ENCODE measurements around the gene NELFCD. TPM values are rescaled to one million over a fixed set of nuclear protein-coding genes. Genes with fewer than 3 reads are reported as not detected.

Gene NELFCD
- total and polyA plus RNA-seq, 9 of the 15 experiments (the other 6 are each of a cell fraction or from before 2014, with no cell fraction given): 11.7 to 163 (median 96.5) TPM

GRCh38 chr20:58980711-58981627, at the start of gene NELFCD (continued):
- TF ChIP-seq ZNF280B (CRISPR knock-in tag; IDR thresholded peaks at IDR 0.05): no peak
- TF ChIP-seq CHD2 (IDR thresholded peaks at IDR 0.05; ENCODE audit: low read depth, low read length): no peak; the same call in 1 of the 2 replicates
- peak; percentile 93 for TF ChIP-seq ZBTB7A (IDR thresholded peaks at IDR 0.05; ENCODE audit: borderline replicate concordance, control insufficient read depth, low read depth, low read length)
- peak; percentile 63 for TF ChIP-seq POLR2H (tag; IDR thresholded peaks at IDR 0.05; ENCODE audit: low read depth)
- TF ChIP-seq PURB (CRISPR knock-in tag; IDR thresholded peaks at IDR 0.05; ENCODE audit: low read depth): no peak
- peak; percentile 43 for TF ChIP-seq GMEB1 (CRISPR knock-in tag; IDR thresholded peaks at IDR 0.05)
- TF ChIP-seq ZNF583 (CRISPR knock-in tag; IDR thresholded peaks at IDR 0.05): 0 out of 2 replicates have a peak, but pooled peaks have one; percentile 32
- peak in 1 of 2 experiments; percentile 82; a peak in 2 of 4 replicates for TF ChIP-seq NONO (IDR thresholded peaks at IDR 0.05; ENCODE audit: low read depth in 2 of 2, low read length in 1 of 2)
- TF ChIP-seq ATF3 (IDR thresholded peaks at IDR 0.05): no peak
- no peak for TF ChIP-seq ATF3 (CRISPR knock-in tag; conservative IDR thresholded peaks at IDR 0.05)
- TF ChIP-seq ZBTB33 (CRISPR knock-in tag; IDR thresholded peaks at IDR 0.05): 0 out of 2 replicates have a peak, but pooled peaks have one; percentile 32
- peak; percentile 93 for TF ChIP-seq RBBP5 (IDR thresholded peaks at IDR 0.05; ENCODE audit: borderline replicate concordance, insufficient read depth, low read length, poor library complexity, severe bottlenecking)
- peak; percentile 67 for TF ChIP-seq TCF7L2 (IDR thresholded peaks at IDR 0.05; ENCODE audit: low read depth, low read length)
- TF ChIP-seq SMC3 (conservative IDR thresholded peaks at IDR 0.05; ENCODE audit: insufficient read depth, low read depth, low read length): 0 out of 2 replicates have a peak, but pooled peaks have one; percentile 3
- no peak for TF ChIP-seq CHD1 (IDR thresholded peaks at IDR 0.05; ENCODE audit: low read length)
- no peak for TF ChIP-seq TGIF2 (CRISPR knock-in tag; IDR thresholded peaks at IDR 0.05)
- no peak for TF ChIP-seq ZNF75A (CRISPR knock-in tag; IDR thresholded peaks at IDR 0.05)
- TF ChIP-seq CBFA2T2 (conservative IDR thresholded peaks at IDR 0.05): no peak
